OCI-LY7 (cell line): ENCODE results near the gene TMIGD1.

Source experiments
- CTCF ChIP-seq: fragments of 200-600 bp; sonication (generic); conservative IDR thresholded peaks from 2 replicates; pipeline ENCODE4 v1.5.1; 2014; ENCODE audit warnings: mild to moderate bottlenecking, antibody characterized with exemption, low read length, moderate library complexity, mixed read lengths
- EZH2phosphoT487 ChIP-seq: fragments of 200-600 bp; sonication (generic); IDR thresholded peaks from 2 replicates; pipeline ENCODE4 v1.6.1; 2018; ENCODE audit warnings: low read depth, borderline replicate concordance, mild to moderate bottlenecking, mixed run types, antibody characterized with exemption, low read length, moderate library complexity, mixed read lengths

- no peak for TF ChIP-seq CTCF
- TF ChIP-seq EZH2phosphoT487: no peak
These were observed 54.7 kb downstream of the TMIGD1 start for GRCh38 chr17:30279156-30279555.
